Stomach (tissue), 4 donors: ENCODE data around the gene SP100.
"Not testable (repeated sequence)": the region's sequence is repeated elsewhere in the genome, so short reads cannot be mapped to it uniquely, and the experiment has no call there.

ENCODE experiments used
- CTCF ChIP-seq, 7 experiments: fragments of 450-650 bp in 4 of 7; fragments of 200-600 bp in 3 of 7; sonication (generic) in 3 of 7; IDR thresholded peaks; one replicate each; pipeline ENCODE4 v1.5.1; 2016 to 2019; ENCODE audit warnings: antibody characterized with exemption in 7 of 7, control low read depth in 2 of 7, mild to moderate bottlenecking in 1 of 7
- POLR2AphosphoS5 ChIP-seq, 3 donors: sonication (generic); formaldehyde crosslinking; IDR thresholded peaks; one replicate each; pipeline ENCODE4 v1.6.1; 2016; ENCODE audit warnings: antibody characterized with exemption in 3 of 3

GRCh38 chr2:230401026-230401425 lies 15.0 kb upstream of the SP100 start:
- not testable (repeated sequence) for TF ChIP-seq CTCF, POLR2AphosphoS5 (IDR thresholded peaks at IDR 0.05)
